Stromal cell of bone marrow (primary cell): ENCODE measurements around the gene C1orf21.
A peak's percentile ranks its signal among the peaks of the same experiment; 100 is the strongest.

Source experiments
- DNase-seq: peaks from one replicate; pipeline ENCODE4 v3.0.0-alpha.2; 2012; ENCODE audit warnings: low read depth

Gene C1orf21

GRCh38 chr1:184387476-184388318, 868 bp downstream of the C1orf21 start:
- DNase-seq = no peak

GRCh38 chr1:184388319-184388889, 1.6 kb downstream of the C1orf21 start:
- peak; percentile 66 for DNase-seq

GRCh38 chr1:184388971-184389370, 2.1 kb downstream of the C1orf21 start:
- no peak for DNase-seq

- DNase-seq = no peak
These were observed 2.6 kb downstream of the C1orf21 start for GRCh38 chr1:184389446-184389845.

- DNase-seq = no peak
These were observed 4.1 kb downstream of the C1orf21 start for GRCh38 chr1:184390889-184391288.

- no peak for DNase-seq
These were observed 5.2 kb downstream of the C1orf21 start for GRCh38 chr1:184392067-184392466.

- DNase-seq = no peak
These were observed 6.1 kb downstream of the C1orf21 start for GRCh38 chr1:184392779-184393522.

- DNase-seq = no peak
These were observed 7.1 kb downstream of the C1orf21 start for GRCh38 chr1:184393962-184394361.

GRCh38 chr1:184395370-184395769, 8.5 kb downstream of the C1orf21 start:
- DNase-seq = no peak

GRCh38 chr1:184395937-184396480, 9.2 kb downstream of the C1orf21 start:
- DNase-seq = no peak

- DNase-seq = no peak
These were observed 12.5 kb downstream of the C1orf21 start for GRCh38 chr1:184399192-184399847.

GRCh38 chr1:184403961-184404726, 17.3 kb downstream of the C1orf21 start:
- DNase-seq = no peak

- DNase-seq = no peak
These were observed 17.8 kb downstream of the C1orf21 start for GRCh38 chr1:184404727-184405027.

GRCh38 chr1:184405094-184405800, 18.4 kb downstream of the C1orf21 start:
- no peak for DNase-seq

- DNase-seq = no peak
These were observed 18.9 kb downstream of the C1orf21 start for GRCh38 chr1:184405801-184406142.

- no peak for DNase-seq
These were observed 19.6 kb downstream of the C1orf21 start for GRCh38 chr1:184406479-184406878.

- DNase-seq = no peak
These were observed 21.1 kb downstream of the C1orf21 start for GRCh38 chr1:184407816-184408510.

- DNase-seq = no peak
These were observed 21.8 kb downstream of the C1orf21 start for GRCh38 chr1:184408580-184408979.

- DNase-seq = peak; percentile 29
These were observed 22.2 kb downstream of the C1orf21 start for GRCh38 chr1:184409011-184409410.

- no peak for DNase-seq
These were observed 25.6 kb downstream of the C1orf21 start for GRCh38 chr1:184412472-184412871.
